ENCODE results near the gene SNX10.
"Not testable (repeated sequence)": the region's sequence is repeated elsewhere in the genome, so short reads cannot be mapped to it uniquely, and the experiment has no call there.

SNX10 gene

GRCh38 chr7:26291699-26292538 is at the start of gene SNX10:
TSS of gene SNX10 (plus strand) at chr7:26291862. CDS start at chr7:26346443, 54,581 bp downstream.
- DNase-seq (ENCODE audit: low spot score), result peak; percentile 78
- in situ Hi-C loops (cut with MboI; ENCODE audit: low sequenced_read_pairs, unreplicated experiment), result no loop called here
- TF ChIP-seq CTCF (IDR thresholded peaks at IDR 0.05; ENCODE audit: borderline replicate concordance, control extremely low read depth, extremely low read depth, insufficient read depth, missing control alignments), result peak; percentile 77

GRCh38 chr7:26245150-26245549 is 46.5 kb upstream of the SNX10 start:
- no peak for TF ChIP-seq CTCF (IDR thresholded peaks at IDR 0.05; ENCODE audit: borderline replicate concordance, control extremely low read depth, extremely low read depth, insufficient read depth, missing control alignments)
- DNase-seq (ENCODE audit: low spot score), result no peak
- in situ Hi-C loops (cut with MboI; ENCODE audit: low sequenced_read_pairs, unreplicated experiment), result no loop called here

GRCh38 chr7:26250239-26250638 is 41.4 kb upstream of the SNX10 start:
- in situ Hi-C loops (cut with MboI; ENCODE audit: low sequenced_read_pairs, unreplicated experiment), result no loop called here
- DNase-seq (ENCODE audit: low spot score), result no peak
- TF ChIP-seq CTCF (IDR thresholded peaks at IDR 0.05; ENCODE audit: borderline replicate concordance, control extremely low read depth, extremely low read depth, insufficient read depth, missing control alignments), result no peak

GRCh38 chr7:26261866-26262265 is 29.8 kb upstream of the SNX10 start:
- in situ Hi-C loops (cut with MboI; ENCODE audit: low sequenced_read_pairs, unreplicated experiment), result not testable (repeated sequence)

GRCh38 chr7:26265065-26265464 is 26.6 kb upstream of the SNX10 start:
- no peak for TF ChIP-seq CTCF (IDR thresholded peaks at IDR 0.05; ENCODE audit: borderline replicate concordance, control extremely low read depth, extremely low read depth, insufficient read depth, missing control alignments)
- no peak for DNase-seq (ENCODE audit: low spot score)
- in situ Hi-C loops (cut with MboI; ENCODE audit: low sequenced_read_pairs, unreplicated experiment), result no loop called here

More at GRCh38 chr7:26261866-26262265, 29.8 kb upstream of the SNX10 start:
- not testable (repeated sequence) for DNase-seq (ENCODE audit: low spot score)

- in situ Hi-C loops (cut with MboI; ENCODE audit: low sequenced_read_pairs, unreplicated experiment), result no loop called here
- DNase-seq (ENCODE audit: low spot score), result no peak
- TF ChIP-seq CTCF (IDR thresholded peaks at IDR 0.05; ENCODE audit: borderline replicate concordance, control extremely low read depth, extremely low read depth, insufficient read depth, missing control alignments), result no peak
Measured at GRCh38 chr7:26265499-26266075, 26.1 kb upstream of the SNX10 start.

- in situ Hi-C loops (cut with MboI; ENCODE audit: low sequenced_read_pairs, unreplicated experiment), result no loop called here
- no peak for DNase-seq (ENCODE audit: low spot score)
- no peak for TF ChIP-seq CTCF (IDR thresholded peaks at IDR 0.05; ENCODE audit: borderline replicate concordance, control extremely low read depth, extremely low read depth, insufficient read depth, missing control alignments)
Measured at GRCh38 chr7:26267601-26268166, 24.0 kb upstream of the SNX10 start.

Data from GM13976 (cell line).